ENCODE data around the gene OTULIN.

The OTULIN gene

GRCh38 chr5:14734396-14734795 lies 69.9 kb downstream of the OTULIN start:
- Histone ChIP-seq H3K9me3 (ENCODE audit: control insufficient read depth, insufficient read depth, low read depth, low read length) (no peaks in the 10 kb centered on the region), H3K36me3 (ENCODE audit: control insufficient read depth in 2 of 2, insufficient read depth in 1 of 2, low read length in 2 of 2) (peaks cover 0 to 4% of the 10 kb centered on the region in 2 experiments; a peak in 2 of 3 replicates), H3K27ac (ENCODE audit: extremely low read depth, low read depth, low read length) (no peak overlapping the region), H3K4me1 (ENCODE audit: control insufficient read depth, insufficient read depth, low read length) (no peaks in the 10 kb centered on the region), H3K4me3 (ENCODE audit: low read depth, low read length) (no peak overlapping the region)
- ChIA-PET POLR2A (no interaction called here), CTCF (no interaction called here)
- no peak for TF ChIP-seq ZFP37 (tag by site-specific recombination; IDR thresholded peaks at IDR 0.05)
- 0 out of 2 replicates have a peak, but pooled peaks have one; percentile 40 for TF ChIP-seq ZFP69B (tag by site-specific recombination; IDR thresholded peaks at IDR 0.05)
- TF ChIP-seq ZNF692 (tag by site-specific recombination; IDR thresholded peaks at IDR 0.05): 0 out of 2 replicates have a peak, but pooled peaks have one; percentile 42
- TF ChIP-seq TCF7L2 (IDR thresholded peaks at IDR 0.05; ENCODE audit: borderline replicate concordance, low read depth, low read length): no peak
- TF ChIP-seq HOXA7 (CRISPR knock-in tag; IDR thresholded peaks at IDR 0.05; ENCODE audit: borderline replicate concordance): no peak

- H3K36me3 ChIP-seq (ENCODE audit: control insufficient read depth in 2 of 2, insufficient read depth in 1 of 2, low read length in 2 of 2): peaks cover 0 to 9% of the 10 kb centered on the region in 2 experiments; a peak in 2 of 3 replicates
- H3K9me3 ChIP-seq (ENCODE audit: control insufficient read depth, insufficient read depth, low read depth, low read length): no peaks in the 10 kb centered on the region
- no peak overlapping the region for H3K27ac ChIP-seq (ENCODE audit: extremely low read depth, low read depth, low read length)
- H3K4me1 ChIP-seq (ENCODE audit: control insufficient read depth, insufficient read depth, low read length): no peaks in the 10 kb centered on the region
- CTCF ChIA-PET: no interaction called here
- POLR2A ChIA-PET: no interaction called here
- TF ChIP-seq GLI2 (tag by site-specific recombination; IDR thresholded peaks at IDR 0.05; ENCODE audit: borderline replicate concordance, low read depth) (no peak), SP7 (tag by site-specific recombination; IDR thresholded peaks at IDR 0.05) (no peak), ZNF18 (tag by site-specific recombination; IDR thresholded peaks at IDR 0.05) (no peak), ZNF366 (tag by site-specific recombination; conservative IDR thresholded peaks at IDR 0.05) (no peak), ZNF341 (tag by site-specific recombination; IDR thresholded peaks at IDR 0.05; ENCODE audit: low read depth) (no peak), ZSCAN30 (tag by site-specific recombination; IDR thresholded peaks at IDR 0.05) (no peak), ZNF140 (tag by site-specific recombination; IDR thresholded peaks at IDR 0.05) (no peak), ZNF629 (tag by site-specific recombination; IDR thresholded peaks at IDR 0.05) (no peak), KLF9 (tag by site-specific recombination; IDR thresholded peaks at IDR 0.05; ENCODE audit: low read depth) (no peak), ZNF138 (tag by site-specific recombination; IDR thresholded peaks at IDR 0.05; ENCODE audit: borderline replicate concordance) (no peak)
- TF ChIP-seq, protein P1, sequence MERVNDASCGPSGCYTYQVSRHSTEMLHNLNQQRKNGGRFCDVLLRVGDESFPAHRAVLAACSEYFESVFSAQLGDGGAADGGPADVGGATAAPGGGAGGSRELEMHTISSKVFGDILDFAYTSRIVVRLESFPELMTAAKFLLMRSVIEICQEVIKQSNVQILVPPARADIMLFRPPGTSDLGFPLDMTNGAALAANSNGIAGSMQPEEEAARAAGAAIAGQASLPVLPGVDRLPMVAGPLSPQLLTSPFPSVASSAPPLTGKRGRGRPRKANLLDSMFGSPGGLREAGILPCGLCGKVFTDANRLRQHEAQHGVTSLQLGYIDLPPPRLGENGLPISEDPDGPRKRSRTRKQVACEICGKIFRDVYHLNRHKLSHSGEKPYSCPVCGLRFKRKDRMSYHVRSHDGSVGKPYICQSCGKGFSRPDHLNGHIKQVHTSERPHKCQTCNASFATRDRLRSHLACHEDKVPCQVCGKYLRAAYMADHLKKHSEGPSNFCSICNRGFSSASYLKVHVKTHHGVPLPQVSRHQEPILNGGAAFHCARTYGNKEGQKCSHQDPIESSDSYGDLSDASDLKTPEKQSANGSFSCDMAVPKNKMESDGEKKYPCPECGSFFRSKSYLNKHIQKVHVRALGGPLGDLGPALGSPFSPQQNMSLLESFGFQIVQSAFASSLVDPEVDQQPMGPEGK (tag by site-specific recombination; IDR thresholded peaks at IDR 0.05): no peak
- H3K4me3 ChIP-seq (ENCODE audit: low read depth, low read length): no peak overlapping the region
These were observed 71.4 kb downstream of the OTULIN start for GRCh38 chr5:14735944-14736343.

DNA sequence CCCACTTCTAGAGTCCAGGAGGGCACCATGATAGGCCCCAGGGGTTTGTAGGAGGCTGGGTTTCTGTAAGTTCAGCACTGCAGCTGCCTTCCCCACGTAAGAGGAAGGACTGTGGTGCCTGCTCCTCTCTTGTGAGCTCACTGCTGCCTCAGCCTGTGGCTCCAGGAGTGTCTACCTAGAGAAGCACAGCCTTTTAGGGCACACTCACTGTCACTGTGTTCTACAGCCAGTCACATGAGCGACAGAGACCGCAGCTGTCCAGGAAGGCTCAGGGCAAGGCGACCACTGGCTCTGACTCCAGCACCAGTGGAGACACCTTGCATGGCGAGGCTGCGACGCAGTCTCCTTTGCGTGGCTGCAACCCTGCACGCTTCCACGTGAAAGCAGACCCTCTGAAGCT lies 72.8 kb downstream of the OTULIN start:
- Histone ChIP-seq H3K36me3 (ENCODE audit: control insufficient read depth in 2 of 2, insufficient read depth in 1 of 2, low read length in 2 of 2) (peaks cover 0 to 18% of the 10 kb centered on the region in 2 experiments), H3K4me3 (ENCODE audit: low read depth, low read length) (no peak overlapping the region), H3K9me3 (ENCODE audit: control insufficient read depth, insufficient read depth, low read depth, low read length) (no peaks in the 10 kb centered on the region), H3K4me1 (ENCODE audit: control insufficient read depth, insufficient read depth, low read length) (no peaks in the 10 kb centered on the region), H3K27ac (ENCODE audit: extremely low read depth, low read depth, low read length) (no peak overlapping the region)
- ChIA-PET CTCF (interaction anchor here (0.6 kb wide), 1 partner anchor 129 kb away, joined by 3 read pairs; no protein-coding TSS in a partner anchor), POLR2A (no interaction called here)
- no peak for TF ChIP-seq ZNF600 (tag by site-specific recombination; IDR thresholded peaks at IDR 0.05)
- TF ChIP-seq ZNF146 (tag by site-specific recombination; IDR thresholded peaks at IDR 0.05): no peak
- no peak for TF ChIP-seq FEZF1 (tag by site-specific recombination; IDR thresholded peaks at IDR 0.05)
- TF ChIP-seq, protein P2, sequence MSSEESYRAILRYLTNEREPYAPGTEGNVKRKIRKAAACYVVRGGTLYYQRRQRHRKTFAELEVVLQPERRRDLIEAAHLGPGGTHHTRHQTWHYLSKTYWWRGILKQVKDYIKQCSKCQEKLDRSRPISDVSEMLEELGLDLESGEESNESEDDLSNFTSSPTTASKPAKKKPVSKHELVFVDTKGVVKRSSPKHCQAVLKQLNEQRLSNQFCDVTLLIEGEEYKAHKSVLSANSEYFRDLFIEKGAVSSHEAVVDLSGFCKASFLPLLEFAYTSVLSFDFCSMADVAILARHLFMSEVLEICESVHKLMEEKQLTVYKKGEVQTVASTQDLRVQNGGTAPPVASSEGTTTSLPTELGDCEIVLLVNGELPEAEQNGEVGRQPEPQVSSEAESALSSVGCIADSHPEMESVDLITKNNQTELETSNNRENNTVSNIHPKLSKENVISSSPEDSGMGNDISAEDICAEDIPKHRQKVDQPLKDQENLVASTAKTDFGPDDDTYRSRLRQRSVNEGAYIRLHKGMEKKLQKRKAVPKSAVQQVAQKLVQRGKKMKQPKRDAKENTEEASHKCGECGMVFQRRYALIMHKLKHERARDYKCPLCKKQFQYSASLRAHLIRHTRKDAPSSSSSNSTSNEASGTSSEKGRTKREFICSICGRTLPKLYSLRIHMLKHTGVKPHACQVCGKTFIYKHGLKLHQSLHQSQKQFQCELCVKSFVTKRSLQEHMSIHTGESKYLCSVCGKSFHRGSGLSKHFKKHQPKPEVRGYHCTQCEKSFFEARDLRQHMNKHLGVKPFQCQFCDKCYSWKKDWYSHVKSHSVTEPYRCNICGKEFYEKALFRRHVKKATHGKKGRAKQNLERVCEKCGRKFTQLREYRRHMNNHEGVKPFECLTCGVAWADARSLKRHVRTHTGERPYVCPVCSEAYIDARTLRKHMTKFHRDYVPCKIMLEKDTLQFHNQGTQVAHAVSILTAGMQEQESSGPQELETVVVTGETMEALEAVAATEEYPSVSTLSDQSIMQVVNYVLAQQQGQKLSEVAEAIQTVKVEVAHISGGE (tag by site-specific recombination; conservative IDR thresholded peaks at IDR 0.05; ENCODE audit: low read depth): no peak
- TF ChIP-seq ZNF239 (tag by site-specific recombination; IDR thresholded peaks at IDR 0.05): no peak
- no peak for TF ChIP-seq ZNF530 (tag by site-specific recombination; IDR thresholded peaks at IDR 0.05; ENCODE audit: low read depth)
- no peak for TF ChIP-seq ZSCAN16 (tag by site-specific recombination; IDR thresholded peaks at IDR 0.05)
- no peak for TF ChIP-seq ZNF473 (tag by site-specific recombination; IDR thresholded peaks at IDR 0.05)
- no peak for TF ChIP-seq ZNF174 (tag by site-specific recombination; IDR thresholded peaks at IDR 0.05)
- no peak for TF ChIP-seq GLI4 (tag by site-specific recombination; IDR thresholded peaks at IDR 0.05)
